GM18858 (cell line): ENCODE measurements around the gene KLHL18.

Experiments used
- ATAC-seq: cut with Tn5 transposase; IDR thresholded peaks from one replicate; pipeline ENCODE4 v1.9.1; 2021; ENCODE audit not compliant: unreplicated experiment

The KLHL18 gene

DNA sequence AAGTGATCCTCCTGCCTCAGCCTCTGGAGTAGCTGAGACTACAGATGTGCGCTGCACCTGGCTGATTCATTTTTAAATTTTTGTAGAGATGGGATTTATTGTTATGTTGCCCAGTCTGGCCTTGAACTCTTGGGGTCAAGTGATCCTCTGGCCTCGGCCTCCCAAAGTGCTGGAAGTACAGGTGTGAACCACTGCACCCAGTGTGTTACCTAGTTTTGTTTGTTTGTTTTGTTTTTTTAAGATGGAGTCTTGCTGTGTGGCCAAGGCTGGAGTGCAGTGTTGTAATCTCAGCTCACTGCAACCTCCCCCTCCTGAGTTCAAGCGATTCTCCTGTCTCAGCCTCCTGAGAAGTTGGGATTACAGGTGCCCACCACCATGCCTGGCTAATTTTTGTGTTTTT lies 110.2 kb downstream of the KLHL18 start:
- ATAC-seq, result no peak

DNA sequence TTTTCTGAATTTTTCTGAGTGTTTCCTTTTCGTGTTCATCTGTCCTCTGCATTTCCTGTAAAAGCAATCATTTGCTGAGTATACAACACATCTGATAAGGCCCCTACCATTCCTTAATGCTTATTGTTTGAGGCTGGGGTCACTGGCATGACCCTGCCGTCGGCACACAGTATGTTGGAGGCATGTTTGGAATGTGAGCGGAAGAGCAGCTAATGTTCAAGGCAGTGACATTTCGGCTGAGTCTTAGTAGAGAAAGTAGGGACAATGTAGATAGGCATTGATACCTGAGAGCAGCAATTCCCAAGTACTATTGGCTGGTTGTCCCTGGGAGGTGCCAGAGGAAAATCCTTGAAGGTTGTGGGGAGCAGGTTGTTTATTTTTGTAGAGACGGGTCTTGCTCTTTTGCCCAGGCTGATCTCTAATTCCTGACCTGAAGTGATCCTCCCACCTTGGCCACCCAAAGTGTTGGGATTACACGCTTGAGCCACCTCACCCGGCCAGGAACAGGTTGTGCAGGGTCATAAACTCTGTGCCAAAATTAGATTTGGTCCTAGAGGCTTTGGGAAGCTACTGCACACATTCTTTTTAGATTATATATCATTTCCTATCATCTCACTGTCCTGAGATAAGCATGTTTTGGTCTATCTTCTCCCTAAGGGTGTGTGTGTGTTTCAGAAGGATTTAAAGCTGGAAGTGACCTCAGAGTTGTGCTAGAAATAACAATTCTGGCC lies 111.6 kb downstream of the KLHL18 start:
- no peak for ATAC-seq

DNA sequence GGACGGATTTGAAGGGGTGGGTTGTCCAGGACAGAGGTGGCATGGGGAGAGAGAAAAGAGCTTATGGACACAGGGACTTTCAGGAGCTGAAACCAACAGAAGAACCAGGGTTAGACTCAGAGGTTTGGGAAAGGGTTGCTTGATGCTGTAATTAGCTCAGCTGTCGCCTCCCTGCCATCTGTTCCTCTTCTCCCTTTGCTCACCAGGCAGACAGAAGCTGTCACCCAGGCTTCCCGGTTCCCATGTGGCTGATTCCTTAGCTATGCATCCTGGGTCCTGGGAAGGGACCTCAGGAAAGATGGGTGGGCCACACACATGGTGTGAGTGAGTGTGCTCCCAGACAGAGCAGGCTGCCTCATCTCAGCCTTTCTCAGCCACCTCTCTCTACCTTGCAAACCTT lies 112.1 kb downstream of the KLHL18 start:
- no peak for ATAC-seq
